A549 (cell line): ENCODE measurements around the gene ZNF597. TPM values are rescaled to one million over a fixed set of nuclear protein-coding genes. Genes with fewer than 3 reads are reported as not detected.

Experiments
- ATAC-seq, 2 experiments: fragments of 200-7000 bp in 1 of 2; fragments of >200 bp in 1 of 2; cut with Nextera tagmentation in 1 of 2; cut with Tn5 transposase in 1 of 2; 3 replicates each; pipeline versions ENCODE4 v1.8.0 to v1.9.1; 2018 to 2020; ENCODE audit warnings: mild to moderate bottlenecking in 1 of 2, moderate library complexity in 1 of 2
- CTCF ChIA-PET: fragments of 300-600 bp; sonication (Branson Sonifier 250); formaldehyde crosslinking; extraction: SDS; loops from one replicate; lab custom pipeline; 2021; ENCODE audit warnings: antibody characterized with exemption, inconsistent platforms; lab: Yijun Ruan, JAX
- POLR2A ChIA-PET: fragments of 350-600 bp; formaldehyde crosslinking; extraction: SDS; loops from one replicate; lab custom pipeline; 2021; ENCODE audit warnings: antibody characterized with exemption, inconsistent platforms; lab: Yijun Ruan, JAX
- DNase-seq, 2 experiments: peaks; one replicate each; pipeline versions ENCODE4 v3.0.0 to v3.0.0-alpha.2; 2011 to 2016; ENCODE audit warnings: low read depth in 1 of 2, low spot score in 1 of 2
- FAIRE-seq: peaks from 2 replicates; lab custom pipeline; 2011; peaks lifted over from hg19 to GRCh38; lab: Jason Lieb, UNC
- H3K27ac ChIP-seq, 2 experiments: fragments of >200 bp; sonication (Bioruptor Twin); formaldehyde crosslinking; 3 replicates each; pipeline ENCODE4 v1.5.1; 2016 to 2017
- H3K4me1 ChIP-seq: fragments of >200 bp; sonication (Bioruptor Twin); formaldehyde crosslinking; 3 replicates; pipeline ENCODE4 v1.6.1; 2016
- H3K4me2 ChIP-seq: fragments of >200 bp; sonication (Bioruptor Twin); formaldehyde crosslinking; 3 replicates; pipeline ENCODE4 v1.6.1; 2016
- H3K4me3 ChIP-seq: fragments of >200 bp; sonication (Bioruptor Twin); formaldehyde crosslinking; 3 replicates; pipeline ENCODE4 v1.5.1; 2016
- H3K9me3 ChIP-seq: fragments of >200 bp; sonication (Bioruptor Twin); formaldehyde crosslinking; 3 replicates; pipeline ENCODE4 v1.6.1; 2016
- CEBPB ChIP-seq, 2 experiments: fragments of >200 bp in 1 of 2; sonication (Bioruptor Twin) in 1 of 2; formaldehyde crosslinking in 1 of 2; IDR thresholded peaks; 2 replicates each; pipeline ENCODE4 v1.6.1; 2012 to 2016
- CHD2 ChIP-seq: fragments of 150-350 bp; IDR thresholded peaks from 2 replicates; pipeline ENCODE4 v1.6.1; 2014; ENCODE audit warnings: low read length; ENCODE audit not compliant: partially characterized antibody
- CTCF ChIP-seq: fragments of >200 bp; sonication (Bioruptor Twin); formaldehyde crosslinking; IDR thresholded peaks from 3 replicates; pipeline ENCODE4 v1.5.1; 2016
- EHMT2 ChIP-seq: fragments of 200-600 bp; sonication (generic); IDR thresholded peaks from 2 replicates; pipeline ENCODE4 v1.6.1; 2016; ENCODE audit warnings: antibody characterized with exemption, low read depth, mild to moderate bottlenecking, moderate library complexity
- FOSB ChIP-seq: fragments of 250-450 bp; sonication (Bioruptor Pico); IDR thresholded peaks from 2 replicates; pipeline ENCODE4 v1.5.0; 2020; ENCODE audit warnings: mild to moderate bottlenecking, moderate library complexity
- FOSL2 ChIP-seq, 2 experiments: fragments of 450-650 bp in 1 of 2; fragments of >200 bp in 1 of 2; sonication (Bioruptor Twin) in 1 of 2; formaldehyde crosslinking; IDR thresholded peaks; 2 replicates each; pipeline versions ENCODE4 v1.5.0 to v1.6.1; 2016 to 2020; ENCODE audit warnings: mild to moderate bottlenecking in 1 of 2, moderate library complexity in 1 of 2
- HEYL ChIP-seq: fragments of 250-450 bp; sonication (Bioruptor Pico); IDR thresholded peaks from 2 replicates; pipeline ENCODE4 v1.8.0; 2021; ENCODE audit warnings: mild to moderate bottlenecking, moderate library complexity
- HOXB5 ChIP-seq: fragments of 250-450 bp; sonication (Bioruptor Pico); IDR thresholded peaks from 2 replicates; pipeline ENCODE4 v1.5.0; 2020; ENCODE audit warnings: mild to moderate bottlenecking, moderate library complexity
- KDM1A ChIP-seq: fragments of 200-600 bp; sonication (generic); IDR thresholded peaks from 2 replicates; pipeline ENCODE4 v1.6.1; 2016; ENCODE audit warnings: low read depth, mild to moderate bottlenecking
- MAX ChIP-seq: IDR thresholded peaks from 2 replicates; pipeline ENCODE4 v1.6.1; 2012
- NFE2L2 ChIP-seq: fragments of 150-350 bp; conservative IDR thresholded peaks from 2 replicates; pipeline ENCODE4 v1.6.1; 2014; ENCODE audit warnings: low read length
- NPAS2 ChIP-seq: fragments of 250-450 bp; sonication (Bioruptor Pico); IDR thresholded peaks from 2 replicates; pipeline ENCODE4 v1.8.0; 2022; ENCODE audit warnings: mild to moderate bottlenecking, moderate library complexity, borderline replicate concordance
- NR3C1 ChIP-seq: fragments of >200 bp; sonication (Bioruptor Twin); formaldehyde crosslinking; IDR thresholded peaks from 3 replicates; pipeline ENCODE4 v1.6.1; 2017
- PHF8 ChIP-seq: fragments of 200-600 bp; sonication (generic); IDR thresholded peaks from 2 replicates; pipeline ENCODE4 v1.6.1; 2016; ENCODE audit warnings: low read depth, mild to moderate bottlenecking, antibody characterized with exemption, moderate library complexity, borderline replicate concordance
- POLR2AphosphoS2 ChIP-seq: conservative IDR thresholded peaks from 2 replicates; pipeline ENCODE4 v1.6.1; 2012; ENCODE audit warnings: low read length, improper control_type of control experiment, inconsistent platforms
- RAD21 ChIP-seq, 2 experiments: fragments of >200 bp in 1 of 2; sonication (Bioruptor Twin) in 1 of 2; formaldehyde crosslinking in 1 of 2; IDR thresholded peaks in 1 of 2; conservative IDR thresholded peaks in 1 of 2; 2 replicates in 1 of 2; 3 replicates in 1 of 2; pipeline ENCODE4 v1.6.1; 2012 to 2018; ENCODE audit warnings: inconsistent platforms in 1 of 2
- RARB ChIP-seq: fragments of 250-450 bp; sonication (Bioruptor Pico); IDR thresholded peaks from 2 replicates; pipeline ENCODE4 v1.8.0; 2021; ENCODE audit warnings: mild to moderate bottlenecking, moderate library complexity
- RFX5 ChIP-seq: fragments of 450-650 bp; IDR thresholded peaks from 2 replicates; pipeline ENCODE4 v1.7.1; 2014; ENCODE audit warnings: antibody characterized with exemption, mild to moderate bottlenecking, moderate library complexity
- ZC3H11A ChIP-seq: fragments of 450-650 bp; IDR thresholded peaks from 2 replicates; pipeline ENCODE4 v1.6.1; 2014; ENCODE audit warnings: antibody characterized with exemption, mild to moderate bottlenecking
- WGBS: methylation state at CpG from one replicate; pipeline ENCODE4 v1.1.6; 2017; ENCODE audit errors: missing lambda C conversion rate; 5-methylcytosine and 5-hydroxymethylcytosine counted together
- polyA plus RNA-seq, 4 experiments: library from polyadenylated mRNA; depleted of rRNA in 3 of 4; stranded (reverse); fragments of >200 nt; fragmentation: RNase III in 1 of 4; extraction: RNeasy Plus Mini Kit Qiagen cat#74134 plus additional on column Dnase treatment in 1 of 4; gene quantifications; 2 replicates in 3 of 4; 3 replicates in 1 of 4; pipeline ENCODE4 v1.2.3, GENCODE V29; 2011 to 2017
- TF ChIP-seq, protein P1 (sequence below): fragments of 450-650 bp; IDR thresholded peaks from 2 replicates; pipeline ENCODE4 v1.6.1; 2014; ENCODE audit warnings: antibody characterized with exemption
- TF ChIP-seq, protein P2 (sequence below): fragments of 150-350 bp; IDR thresholded peaks from 2 replicates; pipeline ENCODE4 v1.6.1; 2014; ENCODE audit warnings: low read depth, mild to moderate bottlenecking, low read length

Gene ZNF597
- polyA plus RNA-seq, 2 of the 4 experiments (the other 2 are of a cell fraction), result 1.1 to 1.9 TPM

GRCh38 chr16:3434373-3434772 lies 8.9 kb downstream of the ZNF597 start:
- no peak for ATAC-seq
- peaks cover 33% of the 10 kb centered on the region for H3K9me3 ChIP-seq
- TF ChIP-seq RARB (no peak), RFX5 (no peak), FOSL2 (IDR thresholded peaks at IDR 0.05) (no peak), FOSL2 (CRISPR knock-in tag; IDR thresholded peaks at IDR 0.05) (no peak), KDM1A (no peak), NPAS2 (no peak), FOSB (no peak), PHF8 (no peak), CHD2 (no peak), ZC3H11A (no peak), HOXB5 (CRISPR knock-in tag) (no peak), NFE2L2 (no peak)
- TF ChIP-seq, protein P1, sequence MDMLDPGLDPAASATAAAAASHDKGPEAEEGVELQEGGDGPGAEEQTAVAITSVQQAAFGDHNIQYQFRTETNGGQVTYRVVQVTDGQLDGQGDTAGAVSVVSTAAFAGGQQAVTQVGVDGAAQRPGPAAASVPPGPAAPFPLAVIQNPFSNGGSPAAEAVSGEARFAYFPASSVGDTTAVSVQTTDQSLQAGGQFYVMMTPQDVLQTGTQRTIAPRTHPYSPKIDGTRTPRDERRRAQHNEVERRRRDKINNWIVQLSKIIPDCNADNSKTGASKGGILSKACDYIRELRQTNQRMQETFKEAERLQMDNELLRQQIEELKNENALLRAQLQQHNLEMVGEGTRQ, result no peak
- TF ChIP-seq, protein P2, sequence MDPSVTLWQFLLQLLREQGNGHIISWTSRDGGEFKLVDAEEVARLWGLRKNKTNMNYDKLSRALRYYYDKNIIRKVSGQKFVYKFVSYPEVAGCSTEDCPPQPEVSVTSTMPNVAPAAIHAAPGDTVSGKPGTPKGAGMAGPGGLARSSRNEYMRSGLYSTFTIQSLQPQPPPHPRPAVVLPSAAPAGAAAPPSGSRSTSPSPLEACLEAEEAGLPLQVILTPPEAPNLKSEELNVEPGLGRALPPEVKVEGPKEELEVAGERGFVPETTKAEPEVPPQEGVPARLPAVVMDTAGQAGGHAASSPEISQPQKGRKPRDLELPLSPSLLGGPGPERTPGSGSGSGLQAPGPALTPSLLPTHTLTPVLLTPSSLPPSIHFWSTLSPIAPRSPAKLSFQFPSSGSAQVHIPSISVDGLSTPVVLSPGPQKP, result no peak
- TF ChIP-seq, all 56 proteins: peak for 0
- CTCF ChIA-PET, result no interaction called here
- FAIRE-seq (no peak), DNase-seq (no peak)
- POLR2A ChIA-PET, result no interaction called here
- H3K4me2 ChIP-seq, result no peak overlapping the region
- H3K4me3 ChIP-seq, result no peak overlapping the region
- no peaks in the 10 kb centered on the region for H3K4me1 ChIP-seq
- H3K27ac ChIP-seq, result no peak overlapping the region

DNA sequence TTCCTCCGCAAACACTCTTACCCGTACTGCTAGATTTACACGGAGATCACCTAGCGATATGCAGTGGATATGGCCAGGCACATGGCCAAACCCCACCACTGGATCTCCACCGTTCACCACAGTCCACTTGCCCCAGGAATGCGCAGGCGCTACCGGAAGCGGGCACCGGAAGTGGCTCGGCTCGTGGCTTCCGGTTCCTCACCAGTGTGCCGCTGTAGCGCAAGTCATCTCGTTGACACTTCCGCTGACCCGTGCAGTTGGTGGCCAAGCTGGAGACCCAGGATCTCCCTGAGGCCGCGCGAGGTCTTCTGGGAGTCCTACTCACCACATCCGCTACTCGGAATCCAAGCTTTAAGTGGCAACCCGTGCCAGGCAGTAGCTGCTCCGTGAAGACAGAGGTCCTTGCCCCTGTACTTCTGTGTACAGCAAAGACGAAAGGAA lies 11.5 kb downstream of the ZNF597 start:
- no peak for ATAC-seq
- H3K9me3 ChIP-seq, result peaks cover 18% of the 10 kb centered on the region; the same call in 2 of the 3 replicates
- H3K4me1 ChIP-seq, result no peaks in the 10 kb centered on the region
- H3K27ac ChIP-seq, result no peak overlapping the region
- POLR2A ChIA-PET, result no interaction called here
- H3K4me3 ChIP-seq, result no peak overlapping the region
- no peak overlapping the region for H3K4me2 ChIP-seq
- DNase-seq, result no peak
- WGBS, result 86% methylated on average over 25 of the region's 26 CpGs
- no peak for TF ChIP-seq POLR2AphosphoS2
- no peak for TF ChIP-seq HEYL (CRISPR knock-in tag)
- no peak for TF ChIP-seq CEBPB (IDR thresholded peaks at IDR 0.05)
- no peak for TF ChIP-seq NR3C1
- TF ChIP-seq, protein P2, result no peak
- no peak for TF ChIP-seq NFE2L2
- no peak for TF ChIP-seq CTCF
- no peak for TF ChIP-seq MAX
- no peak for TF ChIP-seq KDM1A
- no peak for TF ChIP-seq RAD21 (conservative IDR thresholded peaks at IDR 0.05 in 1 of 2, IDR thresholded peaks at IDR 0.05 in 1 of 2)
- TF ChIP-seq EHMT2, result no peak
- CTCF ChIA-PET, result interaction anchor here (1.6 kb wide), 1 partner anchor 11 kb away, joined by 3 read pairs; the partner anchor contains the start of genes NAA60 and ZNF597
- FAIRE-seq, result no peak
